ENCODE results near the gene ASIC5. TPM values are rescaled to one million over a fixed set of nuclear protein-coding genes. Genes with fewer than 3 reads are reported as not detected.

The ASIC5 gene
- total RNA-seq, 1 experiment from 2014 or later: not detected

DNA sequence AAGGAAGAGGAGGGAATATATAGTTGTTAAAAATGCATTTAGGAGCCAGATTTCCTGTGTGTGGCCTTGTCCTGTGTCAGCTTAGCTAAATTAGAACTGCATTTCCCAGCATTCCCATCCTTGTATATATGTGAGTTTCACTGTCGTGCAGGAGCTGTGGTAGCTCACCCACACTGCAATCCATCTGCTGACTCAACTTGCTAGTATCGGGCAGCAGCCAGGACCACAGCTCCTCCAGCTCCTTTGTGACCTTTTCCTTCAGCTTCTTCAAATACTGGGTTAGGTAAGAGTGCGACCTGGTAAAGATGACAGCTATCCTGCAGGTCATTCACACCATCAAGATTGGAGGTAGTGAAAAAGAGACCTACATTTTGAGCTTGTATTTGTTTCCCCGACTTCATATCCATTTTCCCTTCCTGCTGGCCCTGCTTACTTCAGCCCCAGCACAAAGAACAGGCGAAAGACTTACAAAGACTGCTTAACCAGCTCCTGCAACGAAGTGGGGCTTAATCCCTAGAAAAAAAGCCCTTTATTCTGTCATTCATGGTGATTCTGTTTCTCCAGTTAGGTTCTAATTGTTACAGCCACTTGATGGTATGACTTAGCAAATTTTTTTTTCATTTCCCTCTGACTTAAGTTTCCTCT, 11.4 kb downstream of the ASIC5 start:
- no peaks in the 10 kb centered on the region for H3K27me3 Mint-ChIP-seq (ENCODE audit: low read depth)
- H3K27ac ChIP-seq (ENCODE audit: insufficient read length, low read depth, low read length): no peak overlapping the region

More for the DNA sequence above, 11.4 kb downstream of the ASIC5 start:
- WGBS (ENCODE audit: extremely low coverage, insufficient read length, low lambda C conversion rate): no CpG with 5 or more reads among the region's 6 CpGs
- peak overlapping the region; percentile 1 to 91 (median 15); a peak in 3 of 7 replicates for H3K27ac Mint-ChIP-seq
- H4K91ac ChIP-seq (ENCODE audit: insufficient read length, low read depth, low read length): no peak overlapping the region
- H2BK5ac ChIP-seq (ENCODE audit: insufficient read length, low read length): no peak overlapping the region
- H3K23me2 ChIP-seq (ENCODE audit: insufficient read length, low read depth, low read length, poor library complexity, severe bottlenecking): no peaks in the 10 kb centered on the region
- no peak overlapping the region for H3K4me3 Mint-ChIP-seq
- peaks cover 9 to 11% of the 10 kb centered on the region in 2 experiments for H3K4me1 Mint-ChIP-seq
- H3K27me3 ChIP-seq (ENCODE audit: insufficient read depth, low read length): no peaks in the 10 kb centered on the region
- no peak overlapping the region for H3K56ac ChIP-seq (ENCODE audit: insufficient read length, low read depth, low read length)
- peaks cover 8 to 9% of the 10 kb centered on the region in 2 experiments for H3K9me3 Mint-ChIP-seq
- H3K9me3 ChIP-seq (ENCODE audit: control insufficient read depth, low read depth, low read length): no peaks in the 10 kb centered on the region
- no peaks in the 10 kb centered on the region for H3K79me2 ChIP-seq (ENCODE audit: insufficient read depth, low read length)
- no peak overlapping the region for H2BK15ac ChIP-seq (ENCODE audit: low read depth, low read length)
- H2BK120ac ChIP-seq (ENCODE audit: low read depth, low read length, poor library complexity, severe bottlenecking): no peak overlapping the region
- H3K4me1 ChIP-seq (ENCODE audit: insufficient read depth, low read length): no peaks in the 10 kb centered on the region
- H4K8ac ChIP-seq (replicated peaks; ENCODE audit: insufficient read length, low read depth, low read length): no peak overlapping the region
- H3T11ph ChIP-seq (ENCODE audit: low read length): no peak overlapping the region
- TF ChIP-seq, protein P1, sequence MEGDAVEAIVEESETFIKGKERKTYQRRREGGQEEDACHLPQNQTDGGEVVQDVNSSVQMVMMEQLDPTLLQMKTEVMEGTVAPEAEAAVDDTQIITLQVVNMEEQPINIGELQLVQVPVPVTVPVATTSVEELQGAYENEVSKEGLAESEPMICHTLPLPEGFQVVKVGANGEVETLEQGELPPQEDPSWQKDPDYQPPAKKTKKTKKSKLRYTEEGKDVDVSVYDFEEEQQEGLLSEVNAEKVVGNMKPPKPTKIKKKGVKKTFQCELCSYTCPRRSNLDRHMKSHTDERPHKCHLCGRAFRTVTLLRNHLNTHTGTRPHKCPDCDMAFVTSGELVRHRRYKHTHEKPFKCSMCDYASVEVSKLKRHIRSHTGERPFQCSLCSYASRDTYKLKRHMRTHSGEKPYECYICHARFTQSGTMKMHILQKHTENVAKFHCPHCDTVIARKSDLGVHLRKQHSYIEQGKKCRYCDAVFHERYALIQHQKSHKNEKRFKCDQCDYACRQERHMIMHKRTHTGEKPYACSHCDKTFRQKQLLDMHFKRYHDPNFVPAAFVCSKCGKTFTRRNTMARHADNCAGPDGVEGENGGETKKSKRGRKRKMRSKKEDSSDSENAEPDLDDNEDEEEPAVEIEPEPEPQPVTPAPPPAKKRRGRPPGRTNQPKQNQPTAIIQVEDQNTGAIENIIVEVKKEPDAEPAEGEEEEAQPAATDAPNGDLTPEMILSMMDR (conservative IDR thresholded peaks at IDR 0.05): no peak
- no peak for DNase-seq
- peaks cover 1 to 10% (median 8%) of the 10 kb centered on the region in 3 experiments; a peak in 5 of 7 replicates for H3K36me3 Mint-ChIP-seq (ENCODE audit: insufficient read depth in 1 of 3, low read depth in 3 of 3)
- no peak overlapping the region for H2BK20ac ChIP-seq (ENCODE audit: low read depth, low read length, poor library complexity, severe bottlenecking)
- H3K14ac ChIP-seq (ENCODE audit: insufficient read depth, low read length): no peak overlapping the region
- no peak overlapping the region for H3K4ac ChIP-seq (ENCODE audit: low read depth, low read length)
- H2BK12ac ChIP-seq (ENCODE audit: insufficient read length, low read depth, low read length): no peak overlapping the region
- H4K5ac ChIP-seq (ENCODE audit: insufficient read length, low read depth, low read length): no peak overlapping the region
- no peak overlapping the region for H3K18ac ChIP-seq (ENCODE audit: insufficient read length, low read depth, low read length)
- H3K9ac ChIP-seq (ENCODE audit: extremely low read depth, insufficient read length, low read length): no peak overlapping the region
- H3K4me2 ChIP-seq (ENCODE audit: insufficient read depth, insufficient read length, low read length): no peak overlapping the region
- H4K20me1 ChIP-seq (ENCODE audit: control insufficient read depth, insufficient read depth, insufficient read length): no peaks in the 10 kb centered on the region
- H3K79me1 ChIP-seq (ENCODE audit: insufficient read depth, low read depth, low read length, poor library complexity, severe bottlenecking): no peaks in the 10 kb centered on the region
- H2AFZ ChIP-seq (ENCODE audit: low read length): no peak overlapping the region
- H2AK5ac ChIP-seq (ENCODE audit: insufficient read length, low read length): no peak overlapping the region
- H3K23ac ChIP-seq (ENCODE audit: insufficient read length, low read depth, low read length): no peak overlapping the region
